ENCODE results near the gene LPXN. TPM values are rescaled to one million over a fixed set of nuclear protein-coding genes. Genes with fewer than 3 reads are reported as not detected.

Gene LPXN
- total and polyA plus RNA-seq, 10 of the 15 experiments (the other 5 are each of a cell fraction or from before 2014, with no cell fraction given): 131 to 349 (median 201) TPM

DNA sequence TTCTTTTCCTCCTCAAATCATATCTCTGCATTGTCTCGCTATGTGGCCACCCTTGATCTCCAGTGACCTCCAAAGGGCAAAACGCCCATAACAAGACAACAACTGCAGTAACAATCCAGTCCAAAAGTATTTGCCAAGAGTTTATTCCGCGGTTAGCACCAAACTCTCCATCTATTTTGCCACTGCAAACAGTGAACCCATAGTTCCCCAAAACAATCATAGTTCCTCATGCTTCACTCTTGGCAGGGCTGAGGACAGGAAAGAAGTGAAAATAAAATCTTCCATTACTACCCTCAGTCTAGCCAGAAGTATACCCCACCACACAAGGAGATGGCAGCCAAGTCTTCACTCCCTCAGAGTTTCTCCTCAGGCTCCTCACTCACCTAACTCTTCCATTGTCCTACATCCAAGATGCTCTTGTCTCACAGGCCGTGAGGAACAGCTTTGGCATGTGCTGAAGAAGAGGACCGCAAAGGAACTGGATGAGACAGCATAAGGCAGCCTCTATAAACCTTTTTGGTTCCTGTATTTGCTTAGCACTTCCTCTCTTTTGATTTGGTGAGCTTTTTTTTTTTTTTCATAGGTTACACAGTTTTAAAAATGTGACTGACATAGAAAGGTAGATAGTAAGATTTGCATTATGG, at the start of gene LPXN (continued):
- TF ChIP-seq SREBF2 (IDR thresholded peaks at IDR 0.05; ENCODE audit: low read length): no peak
- TF ChIP-seq, protein P1, sequence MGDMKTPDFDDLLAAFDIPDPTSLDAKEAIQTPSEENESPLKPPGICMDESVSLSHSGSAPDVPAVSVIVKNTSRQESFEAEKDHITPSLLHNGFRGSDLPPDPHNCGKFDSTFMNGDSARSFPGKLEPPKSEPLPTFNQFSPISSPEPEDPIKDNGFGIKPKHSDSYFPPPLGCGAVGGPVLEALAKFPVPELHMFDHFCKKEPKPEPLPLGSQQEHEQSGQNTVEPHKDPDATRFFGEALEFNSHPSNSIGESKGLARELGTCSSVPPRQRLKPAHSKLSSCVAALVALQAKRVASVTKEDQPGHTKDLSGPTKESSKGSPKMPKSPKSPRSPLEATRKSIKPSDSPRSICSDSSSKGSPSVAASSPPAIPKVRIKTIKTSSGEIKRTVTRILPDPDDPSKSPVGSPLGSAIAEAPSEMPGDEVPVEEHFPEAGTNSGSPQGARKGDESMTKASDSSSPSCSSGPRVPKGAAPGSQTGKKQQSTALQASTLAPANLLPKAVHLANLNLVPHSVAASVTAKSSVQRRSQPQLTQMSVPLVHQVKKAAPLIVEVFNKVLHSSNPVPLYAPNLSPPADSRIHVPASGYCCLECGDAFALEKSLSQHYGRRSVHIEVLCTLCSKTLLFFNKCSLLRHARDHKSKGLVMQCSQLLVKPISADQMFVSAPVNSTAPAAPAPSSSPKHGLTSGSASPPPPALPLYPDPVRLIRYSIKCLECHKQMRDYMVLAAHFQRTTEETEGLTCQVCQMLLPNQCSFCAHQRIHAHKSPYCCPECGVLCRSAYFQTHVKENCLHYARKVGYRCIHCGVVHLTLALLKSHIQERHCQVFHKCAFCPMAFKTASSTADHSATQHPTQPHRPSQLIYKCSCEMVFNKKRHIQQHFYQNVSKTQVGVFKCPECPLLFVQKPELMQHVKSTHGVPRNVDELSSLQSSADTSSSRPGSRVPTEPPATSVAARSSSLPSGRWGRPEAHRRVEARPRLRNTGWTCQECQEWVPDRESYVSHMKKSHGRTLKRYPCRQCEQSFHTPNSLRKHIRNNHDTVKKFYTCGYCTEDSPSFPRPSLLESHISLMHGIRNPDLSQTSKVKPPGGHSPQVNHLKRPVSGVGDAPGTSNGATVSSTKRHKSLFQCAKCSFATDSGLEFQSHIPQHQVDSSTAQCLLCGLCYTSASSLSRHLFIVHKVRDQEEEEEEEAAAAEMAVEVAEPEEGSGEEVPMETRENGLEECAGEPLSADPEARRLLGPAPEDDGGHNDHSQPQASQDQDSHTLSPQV (IDR thresholded peaks at IDR 0.05): no peak
- no peak for TF ChIP-seq ZBED1 (IDR thresholded peaks at IDR 0.05; ENCODE audit: borderline replicate concordance)
- no peak for TF ChIP-seq ZSCAN29 (IDR thresholded peaks at IDR 0.05)
- TF ChIP-seq, protein P2, sequence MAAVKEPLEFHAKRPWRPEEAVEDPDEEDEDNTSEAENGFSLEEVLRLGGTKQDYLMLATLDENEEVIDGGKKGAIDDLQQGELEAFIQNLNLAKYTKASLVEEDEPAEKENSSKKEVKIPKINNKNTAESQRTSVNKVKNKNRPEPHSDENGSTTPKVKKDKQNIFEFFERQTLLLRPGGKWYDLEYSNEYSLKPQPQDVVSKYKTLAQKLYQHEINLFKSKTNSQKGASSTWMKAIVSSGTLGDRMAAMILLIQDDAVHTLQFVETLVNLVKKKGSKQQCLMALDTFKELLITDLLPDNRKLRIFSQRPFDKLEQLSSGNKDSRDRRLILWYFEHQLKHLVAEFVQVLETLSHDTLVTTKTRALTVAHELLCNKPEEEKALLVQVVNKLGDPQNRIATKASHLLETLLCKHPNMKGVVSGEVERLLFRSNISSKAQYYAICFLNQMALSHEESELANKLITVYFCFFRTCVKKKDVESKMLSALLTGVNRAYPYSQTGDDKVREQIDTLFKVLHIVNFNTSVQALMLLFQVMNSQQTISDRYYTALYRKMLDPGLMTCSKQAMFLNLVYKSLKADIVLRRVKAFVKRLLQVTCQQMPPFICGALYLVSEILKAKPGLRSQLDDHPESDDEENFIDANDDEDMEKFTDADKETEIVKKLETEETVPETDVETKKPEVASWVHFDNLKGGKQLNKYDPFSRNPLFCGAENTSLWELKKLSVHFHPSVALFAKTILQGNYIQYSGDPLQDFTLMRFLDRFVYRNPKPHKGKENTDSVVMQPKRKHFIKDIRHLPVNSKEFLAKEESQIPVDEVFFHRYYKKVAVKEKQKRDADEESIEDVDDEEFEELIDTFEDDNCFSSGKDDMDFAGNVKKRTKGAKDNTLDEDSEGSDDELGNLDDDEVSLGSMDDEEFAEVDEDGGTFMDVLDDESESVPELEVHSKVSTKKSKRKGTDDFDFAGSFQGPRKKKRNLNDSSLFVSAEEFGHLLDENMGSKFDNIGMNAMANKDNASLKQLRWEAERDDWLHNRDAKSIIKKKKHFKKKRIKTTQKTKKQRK (IDR thresholded peaks at IDR 0.05; ENCODE audit: low read depth, low read length): no peak
- no peak for TF ChIP-seq TCF7 (IDR thresholded peaks at IDR 0.05; ENCODE audit: borderline replicate concordance)
- TF ChIP-seq, protein P3, sequence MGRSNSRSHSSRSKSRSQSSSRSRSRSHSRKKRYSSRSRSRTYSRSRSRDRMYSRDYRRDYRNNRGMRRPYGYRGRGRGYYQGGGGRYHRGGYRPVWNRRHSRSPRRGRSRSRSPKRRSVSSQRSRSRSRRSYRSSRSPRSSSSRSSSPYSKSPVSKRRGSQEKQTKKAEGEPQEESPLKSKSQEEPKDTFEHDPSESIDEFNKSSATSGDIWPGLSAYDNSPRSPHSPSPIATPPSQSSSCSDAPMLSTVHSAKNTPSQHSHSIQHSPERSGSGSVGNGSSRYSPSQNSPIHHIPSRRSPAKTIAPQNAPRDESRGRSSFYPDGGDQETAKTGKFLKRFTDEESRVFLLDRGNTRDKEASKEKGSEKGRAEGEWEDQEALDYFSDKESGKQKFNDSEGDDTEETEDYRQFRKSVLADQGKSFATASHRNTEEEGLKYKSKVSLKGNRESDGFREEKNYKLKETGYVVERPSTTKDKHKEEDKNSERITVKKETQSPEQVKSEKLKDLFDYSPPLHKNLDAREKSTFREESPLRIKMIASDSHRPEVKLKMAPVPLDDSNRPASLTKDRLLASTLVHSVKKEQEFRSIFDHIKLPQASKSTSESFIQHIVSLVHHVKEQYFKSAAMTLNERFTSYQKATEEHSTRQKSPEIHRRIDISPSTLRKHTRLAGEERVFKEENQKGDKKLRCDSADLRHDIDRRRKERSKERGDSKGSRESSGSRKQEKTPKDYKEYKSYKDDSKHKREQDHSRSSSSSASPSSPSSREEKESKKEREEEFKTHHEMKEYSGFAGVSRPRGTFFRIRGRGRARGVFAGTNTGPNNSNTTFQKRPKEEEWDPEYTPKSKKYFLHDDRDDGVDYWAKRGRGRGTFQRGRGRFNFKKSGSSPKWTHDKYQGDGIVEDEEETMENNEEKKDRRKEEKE (IDR thresholded peaks at IDR 0.05): no peak
- no peak for TF ChIP-seq RBBP5 (conservative IDR thresholded peaks at IDR 0.05)
- TF ChIP-seq ZZZ3 (IDR thresholded peaks at IDR 0.05; ENCODE audit: control insufficient read depth, insufficient read length, low read depth): no peak
- TF ChIP-seq, protein P4, sequence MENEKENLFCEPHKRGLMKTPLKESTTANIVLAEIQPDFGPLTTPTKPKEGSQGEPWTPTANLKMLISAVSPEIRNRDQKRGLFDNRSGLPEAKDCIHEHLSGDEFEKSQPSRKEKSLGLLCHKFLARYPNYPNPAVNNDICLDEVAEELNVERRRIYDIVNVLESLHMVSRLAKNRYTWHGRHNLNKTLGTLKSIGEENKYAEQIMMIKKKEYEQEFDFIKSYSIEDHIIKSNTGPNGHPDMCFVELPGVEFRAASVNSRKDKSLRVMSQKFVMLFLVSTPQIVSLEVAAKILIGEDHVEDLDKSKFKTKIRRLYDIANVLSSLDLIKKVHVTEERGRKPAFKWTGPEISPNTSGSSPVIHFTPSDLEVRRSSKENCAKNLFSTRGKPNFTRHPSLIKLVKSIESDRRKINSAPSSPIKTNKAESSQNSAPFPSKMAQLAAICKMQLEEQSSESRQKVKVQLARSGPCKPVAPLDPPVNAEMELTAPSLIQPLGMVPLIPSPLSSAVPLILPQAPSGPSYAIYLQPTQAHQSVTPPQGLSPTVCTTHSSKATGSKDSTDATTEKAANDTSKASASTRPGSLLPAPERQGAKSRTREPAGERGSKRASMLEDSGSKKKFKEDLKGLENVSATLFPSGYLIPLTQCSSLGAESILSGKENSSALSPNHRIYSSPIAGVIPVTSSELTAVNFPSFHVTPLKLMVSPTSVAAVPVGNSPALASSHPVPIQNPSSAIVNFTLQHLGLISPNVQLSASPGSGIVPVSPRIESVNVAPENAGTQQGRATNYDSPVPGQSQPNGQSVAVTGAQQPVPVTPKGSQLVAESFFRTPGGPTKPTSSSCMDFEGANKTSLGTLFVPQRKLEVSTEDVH (IDR thresholded peaks at IDR 0.05; ENCODE audit: low read depth, partially characterized antibody): no peak
- no peak for TF ChIP-seq PAX8 (IDR thresholded peaks at IDR 0.05)
- TF ChIP-seq, protein P5, sequence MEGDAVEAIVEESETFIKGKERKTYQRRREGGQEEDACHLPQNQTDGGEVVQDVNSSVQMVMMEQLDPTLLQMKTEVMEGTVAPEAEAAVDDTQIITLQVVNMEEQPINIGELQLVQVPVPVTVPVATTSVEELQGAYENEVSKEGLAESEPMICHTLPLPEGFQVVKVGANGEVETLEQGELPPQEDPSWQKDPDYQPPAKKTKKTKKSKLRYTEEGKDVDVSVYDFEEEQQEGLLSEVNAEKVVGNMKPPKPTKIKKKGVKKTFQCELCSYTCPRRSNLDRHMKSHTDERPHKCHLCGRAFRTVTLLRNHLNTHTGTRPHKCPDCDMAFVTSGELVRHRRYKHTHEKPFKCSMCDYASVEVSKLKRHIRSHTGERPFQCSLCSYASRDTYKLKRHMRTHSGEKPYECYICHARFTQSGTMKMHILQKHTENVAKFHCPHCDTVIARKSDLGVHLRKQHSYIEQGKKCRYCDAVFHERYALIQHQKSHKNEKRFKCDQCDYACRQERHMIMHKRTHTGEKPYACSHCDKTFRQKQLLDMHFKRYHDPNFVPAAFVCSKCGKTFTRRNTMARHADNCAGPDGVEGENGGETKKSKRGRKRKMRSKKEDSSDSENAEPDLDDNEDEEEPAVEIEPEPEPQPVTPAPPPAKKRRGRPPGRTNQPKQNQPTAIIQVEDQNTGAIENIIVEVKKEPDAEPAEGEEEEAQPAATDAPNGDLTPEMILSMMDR (IDR thresholded peaks at IDR 0.05 in 2 of 3, conservative IDR thresholded peaks at IDR 0.05 in 1 of 3; ENCODE audit: control insufficient read depth in 2 of 3, extremely low read depth in 1 of 3, insufficient read depth in 1 of 3, low read depth in 3 of 3, low read length in 3 of 3): peak in 2 of 3 experiments; percentile 17 to 34; a peak in 3 of 6 replicates
- TF ChIP-seq MXI1 (IDR thresholded peaks at IDR 0.05; ENCODE audit: low read depth, low read length): peak; percentile 60; the same call in 1 of the 2 replicates

Measured in GM12878 (cell line).